GM19372 (cell line): ENCODE data around the gene SERPINA1.
"Not testable (repeated sequence)": the region's sequence is repeated elsewhere in the genome, so short reads cannot be mapped to it uniquely, and the experiment has no call there.

Experiments
- ATAC-seq: cut with Tn5 transposase; IDR thresholded peaks from one replicate; pipeline ENCODE4 v1.9.1; 2021; ENCODE audit warnings: mild to moderate bottlenecking, low read depth, moderate library complexity; ENCODE audit not compliant: unreplicated experiment

The SERPINA1 gene

DNA sequence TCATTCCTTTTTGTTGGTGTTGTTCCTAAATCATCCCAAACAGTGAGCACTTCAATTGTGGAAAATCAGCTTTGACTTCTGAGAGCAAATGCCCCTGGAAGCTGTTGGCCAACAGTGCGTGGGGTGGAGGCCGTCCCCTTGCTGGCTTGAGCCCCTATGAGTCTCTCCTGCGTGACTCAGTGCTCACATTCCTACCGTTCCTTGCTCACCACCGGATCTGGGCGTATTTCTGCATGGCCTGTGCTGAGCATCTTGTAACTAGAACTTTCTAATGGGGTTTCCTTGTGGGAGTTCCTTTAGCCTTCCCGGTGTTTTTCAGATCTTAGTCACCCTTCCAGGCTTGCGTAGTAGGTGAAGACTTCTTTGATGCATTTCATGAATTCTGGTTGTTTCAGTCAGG, 14.7 kb downstream of the SERPINA1 start:
- no peak for ATAC-seq

DNA sequence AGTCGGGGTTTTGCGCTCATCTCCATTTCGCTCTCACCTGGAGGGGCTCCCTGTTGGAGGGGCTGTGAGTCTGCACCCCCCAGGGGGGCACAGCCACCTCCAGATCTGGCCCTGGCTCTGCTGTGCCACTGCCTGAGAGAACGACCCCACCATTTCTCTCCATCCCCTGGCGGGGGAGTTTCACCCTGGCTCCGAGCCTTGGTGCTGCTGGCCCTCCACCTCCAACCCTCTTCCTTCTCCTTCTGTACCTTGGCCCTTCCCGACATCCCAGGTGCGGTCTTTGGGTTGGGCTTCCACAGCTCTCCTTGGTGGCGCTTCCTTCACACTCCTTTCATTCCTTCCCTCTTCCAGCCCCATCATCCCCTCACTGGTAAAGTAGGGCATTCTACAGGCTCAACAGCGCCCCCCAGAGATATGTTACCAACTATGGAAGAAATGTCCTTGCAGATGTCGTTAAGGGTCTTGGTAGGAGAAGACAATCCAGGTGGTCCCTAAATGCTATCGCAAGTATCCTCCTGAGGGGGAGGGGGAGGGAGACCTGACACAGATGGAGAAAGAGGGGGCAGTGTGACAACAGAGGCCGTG, 16.3 kb downstream of the SERPINA1 start:
- no peak for ATAC-seq

DNA sequence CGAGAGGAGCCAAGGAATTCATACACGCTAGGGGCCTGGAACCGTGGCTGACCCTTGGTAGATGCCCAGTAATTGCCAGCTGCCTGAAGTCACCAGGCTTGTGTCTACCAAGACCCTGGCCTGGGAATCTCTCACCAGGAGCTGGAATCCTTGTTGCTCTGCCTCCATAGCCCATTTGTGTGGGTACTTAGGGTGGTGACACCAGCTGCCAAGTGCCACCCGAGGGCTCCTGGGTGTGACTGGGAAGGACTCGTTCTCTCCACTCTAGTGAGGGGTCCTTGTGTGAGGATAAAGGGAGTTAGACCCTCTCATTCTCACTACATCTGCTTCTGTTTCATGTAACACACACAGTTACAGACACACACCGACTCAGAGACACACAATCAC, 17.9 kb downstream of the SERPINA1 start:
- no peak for ATAC-seq

DNA sequence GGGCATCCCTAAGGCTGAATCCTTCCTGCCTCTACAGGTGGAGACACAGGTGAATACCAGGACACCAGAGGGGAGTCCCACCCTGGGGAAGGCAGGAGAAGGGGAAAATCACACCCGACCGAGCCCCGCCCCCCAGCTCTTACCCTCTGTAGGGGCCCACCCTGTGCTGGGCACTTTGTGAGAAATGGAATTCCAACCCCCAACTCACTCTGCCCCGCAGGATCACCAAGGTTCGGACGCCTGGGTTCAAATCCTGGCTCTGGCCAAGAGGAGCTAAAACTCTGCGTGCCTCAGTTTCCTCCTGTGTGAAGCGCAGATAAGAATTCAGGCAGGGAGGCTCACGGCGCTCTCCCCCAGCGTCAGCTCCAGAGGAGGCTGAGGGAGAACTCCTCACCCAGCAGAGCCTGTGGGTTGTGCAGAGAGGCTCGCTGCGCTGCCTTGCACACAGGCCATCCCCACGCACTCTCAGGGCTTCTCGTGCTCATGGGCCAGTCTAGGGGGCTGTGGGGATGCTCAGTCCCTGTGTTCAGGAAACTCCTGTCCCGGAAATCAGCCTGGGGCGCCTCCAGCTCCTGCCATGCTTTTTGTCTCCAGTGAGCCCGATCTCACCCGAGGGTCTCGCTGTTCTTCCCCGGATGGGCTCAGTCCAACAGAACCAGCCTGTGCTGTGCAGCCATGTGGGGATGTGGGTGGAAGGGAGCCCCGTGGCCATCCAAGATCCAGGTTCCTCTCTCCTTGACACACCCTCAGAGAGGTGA, 18.5 kb downstream of the SERPINA1 start:
- not testable (repeated sequence) for ATAC-seq

DNA sequence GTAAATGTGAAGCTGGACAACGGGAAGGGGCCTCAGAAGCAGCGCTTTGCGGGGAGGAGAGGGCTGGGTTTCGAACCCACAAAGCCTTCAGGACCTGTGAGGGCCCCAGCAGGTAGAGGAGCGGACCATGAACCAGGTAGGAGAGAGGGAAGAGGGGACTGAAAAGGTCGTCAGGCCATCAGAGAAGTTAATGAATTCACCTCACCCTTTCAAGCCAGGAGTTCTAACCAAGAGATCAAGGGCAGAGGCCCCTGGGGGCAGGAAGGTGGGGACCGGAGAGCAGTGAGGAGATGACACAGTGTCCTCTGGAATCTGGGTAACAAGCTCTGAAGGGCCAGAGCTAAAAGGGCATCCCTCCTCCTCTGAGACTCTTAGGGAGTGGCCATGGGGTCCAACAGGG, 19.4 kb downstream of the SERPINA1 start:
- no peak for ATAC-seq

DNA sequence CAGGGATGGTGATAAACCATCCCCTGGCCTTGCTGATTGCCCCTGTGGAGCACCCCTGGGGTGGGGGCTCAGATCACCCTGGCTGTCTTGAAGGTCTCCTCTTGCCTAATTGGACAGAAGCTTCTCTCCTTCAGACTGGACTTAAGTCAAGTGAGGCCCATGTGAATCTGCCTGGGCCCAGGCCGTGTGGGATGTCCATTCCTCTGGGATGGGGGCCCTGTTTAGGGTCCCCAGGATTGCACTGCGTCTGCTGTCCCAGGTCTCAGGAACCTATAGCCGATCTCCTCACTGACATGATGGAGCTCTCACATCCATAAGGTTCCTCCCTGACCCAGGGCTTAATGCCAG, 20.2 kb downstream of the SERPINA1 start:
- no peak for ATAC-seq

DNA sequence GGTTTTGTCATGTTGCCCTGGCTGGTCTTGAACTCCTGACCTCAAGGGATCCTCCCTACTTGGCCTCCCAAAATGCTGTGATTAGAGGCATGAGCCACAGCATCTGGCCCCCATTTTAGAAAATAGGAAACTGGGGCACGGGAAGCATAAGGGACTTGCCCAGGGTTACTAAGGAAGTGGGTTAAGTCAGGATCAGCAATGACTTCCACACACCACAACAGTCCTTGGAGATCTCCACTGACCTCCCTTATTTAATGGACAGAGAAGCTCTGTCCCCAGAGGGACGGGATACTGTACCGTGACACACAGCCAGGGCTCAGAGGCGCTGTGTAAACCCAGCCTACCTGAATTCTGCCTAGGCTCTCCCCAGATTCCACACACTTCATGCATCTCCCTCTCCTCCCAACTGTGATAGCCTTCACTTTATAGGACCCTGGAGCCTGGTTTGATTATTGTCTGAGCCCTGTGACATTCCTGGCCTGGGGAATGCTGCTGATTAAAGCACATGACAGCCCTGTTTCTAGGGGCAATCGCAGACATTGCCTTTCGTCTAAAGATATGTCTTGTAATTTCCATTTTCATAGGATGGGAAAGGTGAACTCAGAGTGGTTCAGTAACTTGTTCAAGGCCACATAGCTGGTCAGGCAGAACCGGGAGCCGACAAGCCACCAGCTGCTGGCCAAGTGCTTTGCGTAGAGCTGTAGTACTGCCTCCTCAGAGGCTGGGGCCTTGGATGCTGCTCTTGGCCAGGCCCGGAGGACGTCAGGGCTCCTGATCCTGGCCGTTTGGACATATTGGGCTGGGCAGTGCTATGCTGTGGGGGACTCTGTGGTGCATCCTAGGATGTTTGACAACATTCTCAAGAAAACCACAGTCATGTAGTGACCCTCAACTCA, 20.8 kb downstream of the SERPINA1 start:
- no peak for ATAC-seq

DNA sequence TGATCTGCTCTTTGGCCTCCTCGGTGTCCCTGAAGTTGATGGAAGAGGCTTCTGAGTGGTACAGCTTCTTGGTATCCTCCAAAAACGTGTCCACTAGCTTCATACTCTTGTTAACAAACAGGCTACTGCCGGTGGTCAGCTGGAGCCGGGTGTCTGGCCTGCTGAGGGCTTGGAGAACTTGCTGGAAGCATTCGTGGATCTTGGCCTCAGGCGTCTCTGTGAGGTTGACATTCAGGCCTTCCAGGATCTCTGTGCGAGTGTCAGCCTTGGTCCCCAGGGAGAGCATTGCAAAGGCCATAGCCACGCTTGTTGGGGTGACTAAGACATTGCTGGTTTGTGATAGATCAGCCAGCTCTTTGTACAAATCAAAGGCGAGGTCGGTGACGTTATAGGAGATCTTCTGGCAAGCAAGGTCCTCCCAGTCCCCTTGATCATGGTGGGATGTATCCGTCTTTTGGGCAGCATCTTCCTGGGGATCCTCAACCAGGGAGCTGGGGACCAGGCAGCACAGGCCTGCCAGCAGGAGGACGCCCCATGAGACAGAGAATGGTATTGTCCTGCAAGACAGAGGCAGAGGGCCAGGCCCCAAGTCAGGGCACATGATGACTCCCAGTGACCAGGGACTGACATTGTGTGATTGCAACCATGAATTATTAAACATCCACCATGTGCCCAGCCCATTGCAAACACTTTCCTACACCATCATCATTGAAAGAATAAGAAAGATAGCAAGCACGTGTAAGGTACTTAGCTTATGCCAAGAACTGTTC, 22.1 kb downstream of the SERPINA1 start, which contains the start of gene SERPINA2:
SERPINA2 (minus strand) TSS at position 553 of the 770 bp plus-strand sequence.
- ATAC-seq: no peak

DNA sequence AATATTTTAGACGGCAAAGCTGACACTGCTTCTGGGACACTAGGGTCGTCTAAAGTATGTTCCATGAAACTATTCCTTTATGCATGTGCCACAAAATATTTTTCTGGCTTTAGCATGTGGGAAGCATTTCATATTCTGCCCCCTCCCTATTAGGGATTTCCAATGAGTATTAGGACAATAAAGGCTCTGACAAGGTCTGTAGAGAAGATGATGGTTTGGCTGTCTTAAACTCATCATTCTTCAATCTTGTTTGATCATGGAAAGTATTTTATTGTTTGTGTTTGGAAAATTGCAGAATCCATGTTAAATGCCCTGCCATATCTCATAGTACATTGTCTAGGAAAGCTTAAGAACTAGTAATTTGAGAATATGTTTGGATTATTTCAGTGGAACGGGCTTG, 22.8 kb downstream of the SERPINA1 start:
- no peak for ATAC-seq

DNA sequence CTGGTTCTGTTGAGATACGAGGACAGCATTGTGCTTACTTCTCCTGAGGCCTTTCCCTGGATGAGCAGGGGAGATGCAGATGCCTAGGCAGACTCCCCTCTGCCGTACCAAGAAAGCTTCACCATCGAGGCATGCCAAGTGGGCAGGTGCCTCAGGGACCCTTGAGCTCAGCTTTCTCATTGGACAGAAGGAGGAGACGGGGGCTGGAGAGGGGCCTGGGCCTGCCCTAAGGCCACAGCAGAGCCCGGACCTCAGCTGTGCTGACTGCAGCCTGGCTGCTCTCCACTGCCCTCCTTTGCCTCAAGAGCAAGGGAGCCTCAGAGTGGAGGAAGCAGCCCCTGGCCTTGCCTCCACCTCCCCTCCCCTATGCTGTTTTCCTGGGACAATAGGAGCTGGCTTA, 23.4 kb downstream of the SERPINA1 start:
- ATAC-seq: no peak

DNA sequence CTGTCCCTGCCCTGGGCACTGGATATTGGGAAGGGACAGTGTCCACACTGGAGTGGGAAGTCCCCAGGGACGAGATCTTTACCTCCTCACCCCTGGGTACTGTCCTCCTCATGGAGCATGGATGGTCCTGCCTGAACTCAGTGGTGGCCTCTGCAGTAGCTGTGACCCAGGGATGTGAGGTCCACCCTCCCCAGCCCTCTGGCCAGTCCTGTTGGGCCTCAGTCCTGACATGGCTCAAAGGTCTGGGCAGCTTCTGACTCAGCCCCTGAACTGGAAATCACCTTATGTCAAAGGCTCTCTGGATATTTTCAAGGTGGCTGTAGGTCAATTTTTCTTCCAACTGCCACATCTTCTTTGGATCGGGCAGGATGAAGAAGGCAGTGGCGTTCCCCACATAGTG, 24.4 kb downstream of the SERPINA1 start:
- no peak for ATAC-seq

DNA sequence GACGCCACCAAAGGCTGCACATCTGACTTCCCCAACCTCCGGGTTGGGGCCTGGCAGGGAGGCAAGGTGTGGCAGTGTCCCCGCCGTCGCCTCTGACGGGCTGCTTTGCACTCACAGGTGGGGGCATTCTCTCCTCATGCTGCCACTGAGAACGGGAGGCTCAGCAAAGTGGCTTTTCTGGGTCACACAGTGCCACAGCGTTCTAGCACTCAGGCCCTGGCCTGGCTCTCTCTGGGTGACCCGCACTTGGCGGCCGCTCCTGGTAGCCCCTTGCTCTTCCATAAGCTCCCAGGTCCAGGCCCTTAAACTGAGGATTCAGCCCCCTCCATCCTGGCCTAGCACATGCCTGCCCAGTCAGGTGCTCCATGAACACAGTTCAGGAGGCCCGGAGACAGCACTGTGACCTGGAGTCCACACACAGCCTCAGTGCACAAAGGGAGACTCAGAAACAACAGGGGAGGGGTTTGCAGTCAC, 25.2 kb downstream of the SERPINA1 start:
- ATAC-seq: no peak

DNA sequence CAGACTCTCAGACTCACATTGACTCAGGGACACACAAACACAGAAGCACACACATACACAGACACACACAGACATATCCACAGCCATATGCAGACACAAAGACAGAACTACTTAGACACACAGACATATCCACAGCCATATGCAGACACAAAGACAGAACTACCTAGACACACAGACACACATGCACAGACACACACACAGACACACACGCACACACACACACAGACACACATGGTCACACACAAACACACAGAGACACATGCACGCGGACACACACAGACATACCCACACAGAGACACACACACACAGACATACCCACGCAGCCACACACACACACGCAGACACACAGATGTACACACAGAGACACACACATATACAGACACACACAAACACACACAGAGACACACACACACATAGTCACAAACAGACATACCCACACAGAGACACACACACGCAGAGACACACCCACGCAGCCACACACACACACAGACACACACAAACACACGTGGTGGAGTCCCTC, 25.7 kb downstream of the SERPINA1 start:
- no peak for ATAC-seq

DNA sequence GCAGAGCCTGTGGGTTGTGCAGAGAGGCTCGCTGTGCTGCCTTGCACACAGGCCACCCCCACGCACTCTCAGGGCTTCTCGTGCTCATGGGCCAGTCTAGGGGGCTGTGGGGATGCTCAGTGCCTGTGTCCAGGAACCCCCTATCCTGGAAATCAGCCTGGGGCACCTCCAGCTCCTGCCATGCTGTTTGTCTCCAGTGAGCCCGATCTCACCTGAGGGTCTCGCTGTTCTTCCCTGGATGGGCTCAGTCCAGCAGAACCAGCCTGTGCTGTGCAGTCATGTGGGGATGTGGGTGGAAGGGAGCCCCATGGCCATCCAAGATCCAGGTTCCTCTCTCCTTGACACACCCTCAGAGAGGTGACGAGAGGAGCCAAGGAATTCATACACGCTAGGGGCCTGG, 26.7 kb downstream of the SERPINA1 start:
- ATAC-seq: no peak

DNA sequence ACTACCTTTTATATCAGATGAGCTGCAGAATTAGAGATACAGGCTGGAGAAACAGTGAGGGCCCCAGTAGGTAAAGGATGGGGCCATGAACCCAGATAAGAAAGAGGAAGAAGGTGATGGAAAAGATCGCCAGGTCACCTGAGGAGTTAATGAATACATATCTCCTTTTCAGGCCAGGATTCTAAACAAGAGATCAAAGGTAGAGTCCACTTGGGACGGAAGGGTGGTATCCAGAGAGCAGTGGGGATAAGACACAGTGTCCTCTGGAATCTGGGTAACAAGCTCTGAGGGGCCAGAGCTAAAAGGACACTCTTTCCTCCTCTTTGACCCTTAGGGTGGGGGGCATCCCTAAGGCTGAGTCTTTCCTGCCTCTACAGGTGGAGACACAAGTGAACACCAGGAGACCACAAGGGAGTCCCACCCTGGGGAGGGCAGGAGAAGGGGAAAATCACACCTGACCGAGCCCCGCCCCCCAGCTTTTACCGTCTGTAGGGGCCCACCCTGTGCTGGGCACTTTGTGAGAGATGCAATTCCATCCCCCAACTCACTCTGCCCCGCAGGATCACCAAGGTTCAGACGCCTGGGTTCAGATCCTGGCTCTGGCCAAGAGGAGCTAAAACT, 27.3 kb downstream of the SERPINA1 start:
- no peak for ATAC-seq

DNA sequence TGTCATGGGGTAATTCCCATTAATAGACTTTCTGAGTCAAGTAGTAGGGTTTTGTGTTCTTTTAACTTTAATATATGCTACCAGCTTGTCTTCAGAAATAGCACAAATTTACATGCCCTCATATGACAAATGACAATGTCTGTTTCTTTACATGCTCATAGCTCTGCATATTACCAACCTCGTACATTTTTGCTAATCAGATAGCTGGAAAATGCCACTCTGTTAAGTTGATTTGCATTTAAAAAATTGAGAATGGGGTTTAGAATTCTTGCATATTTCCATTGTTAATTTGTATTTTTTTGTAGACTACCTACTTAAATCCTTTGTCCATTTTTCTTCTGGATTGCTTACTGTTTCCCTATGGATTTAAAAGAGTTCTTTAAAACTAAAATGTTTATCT, 31.2 kb downstream of the SERPINA1 start:
- no peak for ATAC-seq

DNA sequence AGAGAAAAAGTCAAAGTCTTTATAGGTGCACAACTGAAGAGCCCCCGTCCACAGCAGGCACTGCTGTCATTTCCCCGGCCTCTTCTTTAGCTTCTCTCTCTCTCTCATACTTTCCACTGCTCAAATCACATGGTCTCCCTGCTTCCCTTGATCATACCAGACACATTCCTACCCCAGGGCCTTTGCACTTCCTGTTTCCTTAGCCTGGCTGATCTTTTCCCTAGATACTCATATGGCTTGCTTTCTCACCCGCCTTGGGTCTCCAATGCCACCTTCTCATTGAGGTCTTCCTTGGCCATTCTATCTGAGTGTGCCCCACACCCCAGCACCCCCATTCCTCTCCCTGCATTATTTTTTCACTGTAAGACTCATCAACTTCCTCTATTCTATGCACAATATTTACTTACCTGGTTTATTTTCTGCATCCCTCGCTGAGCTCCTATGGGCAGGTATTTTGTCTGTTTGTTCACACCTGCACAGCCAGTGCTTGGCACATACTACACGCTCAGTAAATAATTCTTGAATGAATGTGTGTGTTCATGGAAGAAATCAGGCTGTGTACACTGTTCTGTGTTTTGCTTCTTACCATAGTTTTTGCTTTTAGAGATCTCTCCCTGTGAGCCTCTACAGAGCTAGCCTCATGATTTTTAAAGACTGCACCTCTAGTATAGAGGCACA, 31.9 kb downstream of the SERPINA1 start:
- ATAC-seq: no peak

DNA sequence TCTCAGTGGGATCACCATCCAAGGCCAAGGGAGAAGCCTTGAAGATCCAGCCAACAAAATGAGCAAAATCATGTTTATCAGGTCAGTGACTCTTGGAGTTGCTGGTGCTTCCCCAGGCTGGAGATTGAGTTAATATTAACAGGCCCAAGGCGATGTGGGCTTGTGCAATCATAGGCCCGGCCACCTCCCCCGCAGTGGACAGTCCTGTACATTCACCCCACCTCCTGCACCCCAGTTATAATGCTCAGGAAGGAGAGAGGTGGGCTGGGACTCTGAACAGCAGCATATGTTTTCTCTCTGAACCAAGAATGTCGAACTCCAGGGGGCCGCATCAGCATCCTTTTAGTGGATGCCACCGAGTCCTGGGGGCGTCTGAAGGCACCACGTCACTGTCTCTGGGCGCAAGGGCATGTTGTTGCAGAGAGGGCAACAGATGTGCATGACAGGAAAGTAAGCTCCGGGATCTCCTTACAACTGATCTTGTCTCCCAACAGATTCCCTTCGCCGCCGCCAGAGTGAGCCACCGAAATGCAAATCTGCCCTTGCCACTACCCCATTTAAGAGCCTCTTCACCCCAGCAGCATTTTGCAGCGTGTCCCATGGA, 33.1 kb downstream of the SERPINA1 start:
- no peak for ATAC-seq

DNA sequence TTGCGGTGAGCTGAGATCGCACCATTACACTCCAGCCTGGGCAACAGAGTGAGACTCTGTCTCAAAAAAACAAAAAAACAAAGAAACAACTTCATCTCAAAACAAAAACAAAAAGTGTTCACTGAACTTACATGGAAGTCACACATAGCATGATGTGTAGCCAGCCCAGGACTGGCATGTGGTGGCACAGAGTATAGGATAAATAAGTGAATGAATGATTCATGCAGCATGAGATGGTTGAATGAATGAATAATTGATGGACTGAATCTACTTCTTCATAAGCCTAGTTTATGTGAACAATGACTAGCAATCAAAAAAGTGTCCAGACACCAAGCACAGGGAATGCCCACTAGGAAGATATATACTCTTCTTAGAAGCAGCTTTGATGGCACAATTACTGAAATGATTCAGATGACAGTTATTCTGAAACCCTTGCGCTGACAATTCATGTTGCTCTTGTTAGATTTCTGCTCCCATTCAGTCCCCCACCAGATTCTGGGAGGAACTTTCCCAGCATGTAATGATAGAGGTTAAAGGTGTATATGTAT, 33.7 kb downstream of the SERPINA1 start:
- no peak for ATAC-seq
